ENCODE measurements around the gene SIN3A. TPM values are rescaled to one million over a fixed set of nuclear protein-coding genes. Genes with fewer than 3 reads are reported as not detected.
"Not testable (repeated sequence)": the region's sequence is repeated elsewhere in the genome, so short reads cannot be mapped to it uniquely, and the experiment has no call there.

Gene SIN3A
- total RNA-seq, 3 donors from 2014 or later, result 52.6 to 75.3 (median 60.6) TPM

DNA sequence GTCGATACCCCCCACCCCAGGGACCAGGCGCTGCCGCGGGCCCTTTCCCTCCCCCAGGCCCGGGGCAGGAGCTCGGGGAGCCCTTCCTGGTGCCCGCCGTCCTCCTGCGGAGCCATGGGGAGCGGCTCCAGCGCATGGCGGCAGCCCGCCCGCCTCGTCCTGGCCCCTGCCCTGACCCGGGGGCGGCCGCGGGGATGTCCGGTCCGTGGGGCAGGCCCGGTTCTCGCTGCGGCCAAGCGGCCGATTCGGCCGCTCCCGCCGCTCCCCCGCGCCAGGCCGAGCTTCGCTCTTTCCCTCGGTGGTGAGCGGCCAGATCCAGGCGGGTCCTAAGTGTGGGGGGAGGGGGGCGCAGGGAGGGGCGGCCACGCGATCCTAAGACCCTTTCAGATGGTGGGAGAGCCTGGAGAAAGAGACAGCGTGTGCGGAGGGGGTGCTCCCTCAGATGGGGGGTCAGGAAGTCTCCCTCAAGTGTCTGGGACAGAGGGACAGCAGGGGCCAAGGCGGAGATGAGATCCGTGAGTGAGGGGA is 103.4 kb downstream of the SIN3A start:
- peak in 2 of 3 donors; percentile 24 to 48 for DNase-seq

GRCh38 chr15:75347222-75348033 is 104.1 kb downstream of the SIN3A start:
- Histone ChIP-seq H3K4me1 (ENCODE audit: low read depth) (peaks cover 7% of the 10 kb centered on the region), H3K36me3 (ENCODE audit: low read depth) (no peaks in the 10 kb centered on the region), H3K9me3 (no peaks in the 10 kb centered on the region), H3K4me3 (peak overlapping the region; percentile 80)
- ATAC-seq, result peak; percentile 82
- TF ChIP-seq, protein P1, sequence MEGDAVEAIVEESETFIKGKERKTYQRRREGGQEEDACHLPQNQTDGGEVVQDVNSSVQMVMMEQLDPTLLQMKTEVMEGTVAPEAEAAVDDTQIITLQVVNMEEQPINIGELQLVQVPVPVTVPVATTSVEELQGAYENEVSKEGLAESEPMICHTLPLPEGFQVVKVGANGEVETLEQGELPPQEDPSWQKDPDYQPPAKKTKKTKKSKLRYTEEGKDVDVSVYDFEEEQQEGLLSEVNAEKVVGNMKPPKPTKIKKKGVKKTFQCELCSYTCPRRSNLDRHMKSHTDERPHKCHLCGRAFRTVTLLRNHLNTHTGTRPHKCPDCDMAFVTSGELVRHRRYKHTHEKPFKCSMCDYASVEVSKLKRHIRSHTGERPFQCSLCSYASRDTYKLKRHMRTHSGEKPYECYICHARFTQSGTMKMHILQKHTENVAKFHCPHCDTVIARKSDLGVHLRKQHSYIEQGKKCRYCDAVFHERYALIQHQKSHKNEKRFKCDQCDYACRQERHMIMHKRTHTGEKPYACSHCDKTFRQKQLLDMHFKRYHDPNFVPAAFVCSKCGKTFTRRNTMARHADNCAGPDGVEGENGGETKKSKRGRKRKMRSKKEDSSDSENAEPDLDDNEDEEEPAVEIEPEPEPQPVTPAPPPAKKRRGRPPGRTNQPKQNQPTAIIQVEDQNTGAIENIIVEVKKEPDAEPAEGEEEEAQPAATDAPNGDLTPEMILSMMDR (IDR thresholded peaks at IDR 0.05), result no peak
- intact Hi-C loops (cut with DNase I, micrococcal nuclease), result no loop called here
- DNase-seq, result peak; percentile 83 to 88 (median 83)

More for the DNA sequence above, 103.4 kb downstream of the SIN3A start:
- H3K4me1 ChIP-seq (ENCODE audit: low read depth), result peaks cover 7% of the 10 kb centered on the region
- no peaks in the 10 kb centered on the region for H3K9me3 ChIP-seq
- ATAC-seq, result peak; percentile 45
- TF ChIP-seq, protein P1 (IDR thresholded peaks at IDR 0.05), result no peak
- no peaks in the 10 kb centered on the region for H3K36me3 ChIP-seq (ENCODE audit: low read depth)
- peak overlapping the region; percentile 80 for H3K4me3 ChIP-seq
- intact Hi-C loops (cut with DNase I, micrococcal nuclease), result no loop called here

DNA sequence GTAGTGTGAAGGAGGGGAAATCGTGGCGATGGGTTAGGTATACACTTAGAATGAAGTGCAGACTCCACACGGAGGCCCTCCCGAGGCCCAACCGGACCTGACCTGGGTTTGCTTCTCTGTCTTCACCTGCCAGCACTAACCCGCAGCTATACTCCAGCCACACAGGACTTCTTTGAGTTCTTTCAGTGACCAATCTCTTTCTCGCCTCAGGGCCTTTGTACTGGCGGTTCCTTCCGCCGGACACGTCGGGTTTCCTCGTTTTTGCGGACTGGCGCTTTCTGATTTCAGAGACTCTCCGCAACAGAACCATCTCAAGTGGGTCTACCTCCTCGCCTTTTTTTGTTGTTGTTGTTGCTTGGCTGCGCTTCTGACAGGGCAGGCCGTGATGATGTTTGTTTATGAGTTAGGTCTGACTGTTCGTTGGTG is 104.7 kb downstream of the SIN3A start, which contains the start of gene NEIL1:
NEIL1 (plus strand) TSS at position 244 of the 426 bp plus-strand sequence. CDS start 1,867 bp downstream, outside the sequence.
- H3K36me3 ChIP-seq (ENCODE audit: low read depth), result no peaks in the 10 kb centered on the region
- TF ChIP-seq, protein P1 (IDR thresholded peaks at IDR 0.05), result no peak
- peak; percentile 49 for ATAC-seq
- peak within 1 kb of the TSS; percentile 80 for H3K4me3 ChIP-seq
- intact Hi-C loops (cut with DNase I, micrococcal nuclease), result no loop called here
- peaks cover 7% of the 10 kb centered on the region for H3K4me1 ChIP-seq (ENCODE audit: low read depth)
- H3K9me3 ChIP-seq, result no peaks in the 10 kb centered on the region
- peak in 2 of 3 donors; percentile 67 to 68 for DNase-seq

DNA sequence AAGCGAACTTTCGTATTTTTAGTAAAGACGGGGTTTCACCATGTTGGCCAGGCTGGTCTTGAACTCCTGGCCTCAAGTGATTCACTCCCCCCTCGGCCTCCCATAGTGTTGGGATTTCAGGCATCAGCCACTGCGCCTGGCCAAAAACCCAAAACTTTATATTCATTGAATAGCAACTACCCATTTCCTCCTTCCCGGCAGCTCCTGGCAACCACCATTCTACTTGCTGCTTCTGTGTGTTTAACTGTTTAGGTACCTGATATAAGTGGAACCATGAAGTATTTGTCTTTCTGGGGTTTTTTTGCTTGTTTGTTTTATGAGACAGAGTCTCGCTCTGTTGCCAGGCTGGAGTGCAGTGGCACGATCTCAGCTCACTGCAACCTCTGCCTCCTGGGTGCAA is 107.5 kb downstream of the SIN3A start:
- intact Hi-C loops (cut with DNase I, micrococcal nuclease); H3K9me3 ChIP-seq; H3K4me1 ChIP-seq (ENCODE audit: low read depth); H3K4me3 ChIP-seq; ATAC-seq; H3K36me3 ChIP-seq (ENCODE audit: low read depth): not testable (repeated sequence)
- peak in 1 of 3 donors; percentile 18 for DNase-seq

GRCh38 chr15:75342221-75342620 is 109.3 kb downstream of the SIN3A start:
- TF ChIP-seq, protein P1 (IDR thresholded peaks at IDR 0.05), result no peak
- ATAC-seq, result no peak
- Histone ChIP-seq H3K36me3 (ENCODE audit: low read depth) (no peaks in the 10 kb centered on the region), H3K4me3 (no peak overlapping the region), H3K4me1 (ENCODE audit: low read depth) (no peaks in the 10 kb centered on the region), H3K9me3 (no peaks in the 10 kb centered on the region)
- intact Hi-C loops (cut with DNase I, micrococcal nuclease), result no loop called here
- DNase-seq, result peak in 1 of 3 donors; percentile 5
